Lung (tissue), 12 donors: ENCODE data around the gene B9D2. TPM values are rescaled to one million over a fixed set of nuclear protein-coding genes. Genes with fewer than 3 reads are reported as not detected.

Experiments used
- ATAC-seq: fragments of 200-7000 bp; cut with Tn5 transposase; one replicate; pipeline ENCODE4 v1.9.1; 2020; ENCODE audit warnings: moderate number of reproducible peaks; ENCODE audit not compliant: insufficient read depth, low FRiP score
- DNase-seq, 3 donors: peaks; one replicate each; pipeline ENCODE4 v3.0.0-alpha.2; 2013 to 2017
- H3K27ac ChIP-seq, 2 donors: one replicate each; pipeline ENCODE4 v1.5.1; 2013; ENCODE audit warnings: mild to moderate bottlenecking in 2 of 2, moderate library complexity in 2 of 2, control low read depth in 1 of 2, inconsistent platforms in 1 of 2, low read depth in 1 of 2, low read length in 1 of 2
- H3K27me3 ChIP-seq, 3 donors: one replicate each; pipeline ENCODE4 v1.5.1; 2013; ENCODE audit warnings: low read length in 2 of 3; ENCODE audit not compliant: control insufficient read depth in 3 of 3, insufficient read depth in 3 of 3
- H3K36me3 ChIP-seq, 4 donors: one replicate each; pipeline ENCODE4 v1.5.1; 2013; ENCODE audit warnings: low read length in 4 of 4, mild to moderate bottlenecking in 1 of 4, moderate library complexity in 1 of 4; ENCODE audit not compliant: control insufficient read depth in 4 of 4, insufficient read depth in 4 of 4
- H3K4me1 ChIP-seq, 5 donors: one replicate each; pipeline ENCODE4 v1.5.1; 2013; ENCODE audit warnings: low read length in 5 of 5, mild to moderate bottlenecking in 2 of 5, moderate library complexity in 1 of 5; ENCODE audit not compliant: control insufficient read depth in 5 of 5, insufficient read depth in 5 of 5
- H3K4me3 ChIP-seq: one replicate; pipeline ENCODE4 v1.5.1; 2013; ENCODE audit warnings: mild to moderate bottlenecking, control low read depth, moderate library complexity
- H3K9ac ChIP-seq, 2 donors: one replicate each; pipeline ENCODE4 v1.5.1; 2013; ENCODE audit warnings: low read length in 2 of 2, control low read depth in 1 of 2; ENCODE audit not compliant: insufficient read depth in 1 of 2
- H3K9me3 ChIP-seq, 4 donors: one replicate each; pipeline ENCODE4 v1.5.1; 2013; ENCODE audit warnings: low read length in 3 of 4, mild to moderate bottlenecking in 1 of 4, moderate library complexity in 1 of 4; ENCODE audit not compliant: control insufficient read depth in 4 of 4, insufficient read depth in 3 of 4
- CTCF ChIP-seq: IDR thresholded peaks from 2 replicates; pipeline ENCODE4 v1.5.1; 2012; ENCODE audit warnings: mild to moderate bottlenecking; ENCODE audit errors: control extremely low read depth, extremely low read depth
- WGBS, 2 donors: extraction: QIAGEN DNeasy Blood & Tissue Kit; methylation state at CpG; one replicate each; pipeline ENCODE4 v1.1.7; 2013; 5-methylcytosine and 5-hydroxymethylcytosine counted together
- polyA plus RNA-seq, 2 donors: library from polyadenylated mRNA; stranded (reverse); fragments of 200-250 nt; gene quantifications; one replicate each; pipeline ENCODE4 v1.2.1, GENCODE V29; 2013
- total RNA-seq, 2 donors: library from RNA; depleted of rRNA in 1 of 2; stranded (reverse); fragments of >200 nt in 1 of 2; gene quantifications; one replicate each; pipeline ENCODE4 v1.2.1, GENCODE V29; 2014 to 2021
- donor health status: control.
- donor health status: control.
- donor health status: Bipolar disorder and iron deficiency.
- donor health status: healthy.
- donor health status: DM: yes; HTN: yes; CAD: no.

The B9D2 gene
- total and polyA plus RNA-seq, 4 donors: 10.2 to 18.6 (median 14.0) TPM

GRCh38 chr19:41320568-41320967 lies 43.4 kb downstream of the B9D2 start:
- Histone ChIP-seq H3K9me3 (no peaks in the 10 kb centered on the region), H3K27ac (no peak overlapping the region), H3K4me3 (no peak overlapping the region), H3K4me1 (peaks cover 0 to 17% (median 7%) of the 10 kb centered on the region in 5 donors), H3K9ac (no peak overlapping the region), H3K36me3 (peaks cover 6 to 50% (median 28%) of the 10 kb centered on the region in 4 donors), H3K27me3 (no peaks in the 10 kb centered on the region)
- 85 to 87% methylated on average over 4 of the region's 4 CpGs for WGBS, 2 donors
- no peak for DNase-seq
- TF ChIP-seq CTCF: no peak
- ATAC-seq: no peak

GRCh38 chr19:41320185-41320518 lies 43.8 kb downstream of the B9D2 start:
- Histone ChIP-seq H3K27me3 (no peaks in the 10 kb centered on the region), H3K4me1 (peaks cover 0 to 14% (median 4%) of the 10 kb centered on the region in 5 donors), H3K27ac (no peak overlapping the region), H3K9me3 (no peaks in the 10 kb centered on the region), H3K9ac (no peak overlapping the region), H3K4me3 (no peak overlapping the region), H3K36me3 (peaks cover 6 to 50% (median 28%) of the 10 kb centered on the region in 4 donors)
- no peak for ATAC-seq
- DNase-seq: no peak
- 89 to 95% methylated on average over 11 of the region's 11 CpGs for WGBS, 2 donors
- TF ChIP-seq CTCF: no peak

GRCh38 chr19:41319500-41320184 lies 44.3 kb downstream of the B9D2 start:
- Histone ChIP-seq H3K4me1 (peaks cover 0 to 13% (median 0%) of the 10 kb centered on the region in 5 donors), H3K27me3 (no peaks in the 10 kb centered on the region), H3K27ac (no peak overlapping the region), H3K9me3 (no peaks in the 10 kb centered on the region), H3K9ac (no peak overlapping the region), H3K4me3 (no peak overlapping the region), H3K36me3 (peaks cover 6 to 50% (median 28%) of the 10 kb centered on the region in 4 donors)
- DNase-seq (no peak), ATAC-seq (no peak)
- 87 to 88% methylated on average over 20 of the region's 20 CpGs for WGBS, 2 donors
- no peak for TF ChIP-seq CTCF
